Heart right ventricle (tissue), 16 donors: ENCODE measurements around the gene RAC3. TPM values are rescaled to one million over a fixed set of nuclear protein-coding genes. Genes with fewer than 3 reads are reported as not detected.

Experiments
- ATAC-seq, 8 donors: fragments of 200-7000 bp; cut with Tn5 transposase; one replicate each; pipeline ENCODE4 v1.9.1; 2020; ENCODE audit warnings: mild to moderate bottlenecking in 8 of 8, moderate library complexity in 8 of 8, moderate number of reproducible peaks in 1 of 8
- DNase-seq, 2 donors: peaks; one replicate each; pipeline ENCODE4 v3.0.0-alpha.2; 2020
- H3K27ac ChIP-seq, 10 donors: fragments of 200-600 bp; sonication (generic) in 2 of 10; one replicate each; pipeline versions ENCODE4 v1.5.0 to v1.8.0; 2020 to 2022; ENCODE audit warnings: mild to moderate bottlenecking in 3 of 10
- H3K27me3 ChIP-seq, 7 donors: fragments of 200-600 bp; one replicate each; pipeline ENCODE4 v1.8.0; 2021 to 2022; ENCODE audit warnings: mild to moderate bottlenecking in 2 of 7
- H3K36me3 ChIP-seq, 9 donors: fragments of 200-600 bp; sonication (generic) in 1 of 9; one replicate each; pipeline versions ENCODE4 v1.5.0 to v1.8.0; 2020 to 2022; ENCODE audit warnings: mild to moderate bottlenecking in 2 of 9
- H3K4me1 ChIP-seq, 9 donors: fragments of 200-600 bp; sonication (generic) in 1 of 9; one replicate each; pipeline versions ENCODE4 v1.5.0 to v1.8.0; 2020 to 2022; ENCODE audit warnings: mild to moderate bottlenecking in 4 of 9
- H3K4me3 ChIP-seq, 10 donors: fragments of 200-600 bp; sonication (generic) in 2 of 10; one replicate each; pipeline versions ENCODE4 v1.5.0 to v1.8.0; 2020 to 2022; ENCODE audit warnings: mild to moderate bottlenecking in 7 of 10, moderate library complexity in 2 of 10
- H3K9me3 ChIP-seq, 11 donors: fragments of 200-600 bp in 10 of 11; sonication (generic) in 2 of 11; one replicate each; pipeline versions ENCODE4 v1.5.0 to v1.8.0; 2013 to 2022; ENCODE audit warnings: mild to moderate bottlenecking in 2 of 11, control low read depth in 1 of 11, moderate library complexity in 1 of 11
- CTCF ChIP-seq, 9 donors: fragments of 200-600 bp; sonication (generic) in 2 of 9; IDR thresholded peaks; one replicate each; pipeline versions ENCODE4 v1.5.0 to v1.8.0; 2021 to 2022; ENCODE audit warnings: antibody characterized with exemption in 9 of 9, mild to moderate bottlenecking in 5 of 9, moderate library complexity in 1 of 9
- WGBS, 2 donors: extraction: QIAGEN DNeasy Blood & Tissue Kit; methylation state at CpG; one replicate each; pipeline ENCODE4 v1.1.7; 2013; ENCODE audit warnings: inconsistent platforms in 1 of 2; 5-methylcytosine and 5-hydroxymethylcytosine counted together
- intact Hi-C, 10 donors: fragments of 100-400 bp; cut with DNase I; formaldehyde crosslinking; loops; one replicate each; pipeline versions ENCODE4 v1.11.1 to v1.14.2; 2022
- polyA plus RNA-seq, 2 donors: library from polyadenylated mRNA; stranded (reverse); fragments of 200-250 nt; gene quantifications; one replicate each; pipeline ENCODE4 v1.2.3, GENCODE V29; 2013
- total RNA-seq, 10 donors: library from RNA; stranded (reverse); fragmentation: NEBNext Ultra II Directional in 3 of 10; extraction: Animal tissue kit (Norgen Biotek cat#: 25700) in 3 of 10; gene quantifications; one replicate each; pipeline versions ENCODE4 v1.2.1 to v1.2.4, GENCODE V29; 2021 to 2023
- donor health status: Arrhythmogenic right ventricular cardiomyopathy.
- donor health status: ischemic (EF 13 %, LVEDD 7.1; RV severe dilation, severe dysfunction).
- donor health status: healthy with polysubstance abuse.
- donor health status: DM: no; HTN: yes; CAD: no.
- donor health status: DM: no; HTN: no; CAD: no.
- donor health status: ischemic (EF 25% LVEDD 6.9; RV normal size, moderate dysfunction).
- donor health status: ischemic (EF 25% LVEDD 5.7; RV mildly dilated, moderate dysfunction).
- donor health status: healthy.
- donor health status: DM: yes; HTN: yes; CAD: no.
- donor health status: Ischemic cardiomyopathy.
- donor health status: ischemic (EF 35%, LVEDD 5.7; RV mildly dilated, moderate dysfunction).
- donor health status: nonischemic (EF 11% LVEDD 7.7; RV severe dilation, severe dysfunction).
- donor health status: DM: yes; HTN: yes; CAD: no.
- donor health status: PGD.
- donor health status: ischemic (EF 29% LVEDD 5.4; RV normal size, mild dysfunction).
- donor health status: nonischemic (EF 23%, LVEDD 6.1; RV moderate dilation, normal function).

RAC3 gene
- total and polyA plus RNA-seq, 12 donors: 0.82 to 3.3 (median 1.1) TPM

DNA sequence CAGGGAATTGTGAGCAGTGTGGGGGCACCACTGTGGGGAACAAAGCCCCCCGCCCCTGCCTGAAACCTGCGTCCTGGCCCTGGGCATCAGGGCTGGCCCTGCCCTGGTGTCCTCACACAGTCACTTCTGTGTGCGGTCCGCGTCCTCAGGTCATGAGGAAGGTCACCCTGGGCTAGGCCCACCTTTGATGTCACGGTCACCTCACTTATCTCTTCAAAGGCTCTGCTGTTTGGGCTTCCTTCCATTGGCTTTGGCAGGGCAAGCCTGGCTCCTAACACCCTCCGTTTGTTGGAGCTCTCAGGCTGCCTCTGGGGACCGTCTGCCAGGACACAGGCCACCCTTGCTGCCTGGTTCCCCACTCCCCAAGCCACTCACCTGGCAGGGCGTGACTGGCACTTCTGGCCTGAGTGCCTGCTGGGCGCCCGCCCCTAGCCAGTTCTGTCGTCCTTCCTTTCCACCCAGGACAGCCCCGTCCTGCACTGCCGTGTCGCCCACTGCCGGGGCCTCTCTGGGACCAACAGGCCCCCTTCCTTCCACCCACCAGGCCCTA lies 17.6 kb upstream of the RAC3 start:
- H3K27ac ChIP-seq: peak overlapping the region; percentile 71 to 97 (median 91)
- peaks cover 0 to 41% (median 0%) of the 10 kb centered on the region in 9 donors for H3K36me3 ChIP-seq
- H3K9me3 ChIP-seq: no peaks in the 10 kb centered on the region
- DNase-seq (peak; percentile 59 to 60), ATAC-seq (peak; percentile 44 to 70 (median 59))
- no peaks in the 10 kb centered on the region for H3K27me3 ChIP-seq
- TF ChIP-seq CTCF (IDR thresholded peaks at IDR 0.05): no peak
- 62 to 74% methylated on average over 16 of the region's 16 CpGs for WGBS, 2 donors
- H3K4me3 ChIP-seq: no peak overlapping the region
- H3K4me1 ChIP-seq: peaks cover 0 to 35% (median 15%) of the 10 kb centered on the region in 9 donors
- intact Hi-C loops: no loop called here

GRCh38 chr17:82014432-82014831 lies 17.0 kb upstream of the RAC3 start:
- intact Hi-C loops: no loop called here
- Histone ChIP-seq H3K4me3 (no peak overlapping the region), H3K36me3 (peaks cover 0 to 43% (median 0%) of the 10 kb centered on the region in 9 donors), H3K9me3 (no peaks in the 10 kb centered on the region), H3K27me3 (no peaks in the 10 kb centered on the region), H3K4me1 (peaks cover 0 to 29% (median 10%) of the 10 kb centered on the region in 9 donors), H3K27ac (peak overlapping the region in 8 of 10 donors; percentile 88 to 97 (median 92))
- TF ChIP-seq CTCF (IDR thresholded peaks at IDR 0.05): peak in 1 of 9 donors; percentile 5
- 67 to 80% methylated on average over 23 of the region's 23 CpGs for WGBS, 2 donors
- peak in 1 of 8 donors; percentile 1 for ATAC-seq
- no peak for DNase-seq

GRCh38 chr17:82014971-82015310 lies 16.5 kb upstream of the RAC3 start:
- intact Hi-C loops: loop anchor here in 2 of 10 donors (5.0 kb wide), 2 partner anchors 53 to 58 kb away; partner anchors contain the start of gene NOTUM (in 1 of the 2)
- no peak for ATAC-seq
- H3K4me3 ChIP-seq: no peak overlapping the region
- H3K27me3 ChIP-seq: no peaks in the 10 kb centered on the region
- peaks cover 0 to 26% (median 10%) of the 10 kb centered on the region in 9 donors for H3K4me1 ChIP-seq
- H3K36me3 ChIP-seq: peaks cover 0 to 43% (median 0%) of the 10 kb centered on the region in 9 donors
- WGBS, 2 donors: 82 to 91% methylated on average over 13 of the region's 13 CpGs
- H3K9me3 ChIP-seq: no peaks in the 10 kb centered on the region
- DNase-seq: no peak
- peak overlapping the region in 1 of 10 donors; percentile 92 for H3K27ac ChIP-seq
- TF ChIP-seq CTCF (IDR thresholded peaks at IDR 0.05): no peak

DNA sequence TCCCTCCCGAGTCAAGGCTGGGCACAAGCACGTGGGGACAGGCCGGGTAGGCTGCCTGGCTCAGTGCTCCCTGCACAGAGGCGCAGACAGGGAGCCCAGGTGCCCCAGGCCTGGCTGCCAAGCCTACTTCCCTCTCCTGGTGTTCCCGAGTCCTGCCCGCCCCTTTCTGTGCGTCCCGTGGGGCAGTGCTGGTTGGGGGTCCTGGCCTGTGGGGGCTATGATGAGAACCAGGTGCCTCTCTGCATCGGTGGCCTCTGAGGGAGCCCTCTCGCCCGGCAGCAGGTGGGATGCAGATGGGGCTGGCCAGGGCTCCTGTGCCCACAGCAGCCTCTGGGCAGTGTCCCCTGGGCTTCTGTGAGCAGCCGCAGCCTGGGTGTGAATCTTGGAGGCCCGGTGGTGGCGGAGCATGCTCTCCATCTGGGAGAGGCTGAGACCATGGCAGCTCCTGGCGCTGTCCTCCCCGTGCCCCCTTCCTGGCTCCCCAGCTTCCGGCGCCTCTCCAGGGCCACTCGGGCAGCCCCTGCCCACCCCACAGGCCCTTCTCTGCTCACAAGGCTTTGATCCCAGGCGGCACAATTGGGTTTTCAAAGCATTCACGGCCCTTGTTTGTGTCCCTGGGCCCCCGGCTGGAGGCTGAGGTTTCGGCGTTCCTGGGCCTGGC lies 16.0 kb upstream of the RAC3 start:
- no peak for TF ChIP-seq CTCF (IDR thresholded peaks at IDR 0.05)
- H3K36me3 ChIP-seq: peaks cover 0 to 43% (median 0%) of the 10 kb centered on the region in 9 donors
- no peaks in the 10 kb centered on the region for H3K27me3 ChIP-seq
- intact Hi-C loops: loop anchor here in 2 of 10 donors (5.0 kb wide), 2 partner anchors 53 to 58 kb away; partner anchors contain the start of gene NOTUM (in 1 of the 2)
- no peak for ATAC-seq
- H3K9me3 ChIP-seq: no peaks in the 10 kb centered on the region
- no peak for DNase-seq
- WGBS, 2 donors: 83 to 86% methylated on average over 24 of the region's 24 CpGs
- H3K27ac ChIP-seq: no peak overlapping the region
- H3K4me3 ChIP-seq: no peak overlapping the region
- H3K4me1 ChIP-seq: peaks cover 0 to 29% (median 10%) of the 10 kb centered on the region in 9 donors
